SIG-M5 treated with dmso at 0.1 percent for 504 hours (cell line): ENCODE data around the gene HAPLN2.

Source experiments
- DNase-seq: peaks from one replicate; lab custom pipeline; 2025; ENCODE audit not compliant: unreplicated experiment; lab: John Stamatoyannopoulos, UW

The HAPLN2 gene

GRCh38 chr1:156643778-156644092 is 24.5 kb downstream of the HAPLN2 start:
- DNase-seq: peak; percentile 91

DNA sequence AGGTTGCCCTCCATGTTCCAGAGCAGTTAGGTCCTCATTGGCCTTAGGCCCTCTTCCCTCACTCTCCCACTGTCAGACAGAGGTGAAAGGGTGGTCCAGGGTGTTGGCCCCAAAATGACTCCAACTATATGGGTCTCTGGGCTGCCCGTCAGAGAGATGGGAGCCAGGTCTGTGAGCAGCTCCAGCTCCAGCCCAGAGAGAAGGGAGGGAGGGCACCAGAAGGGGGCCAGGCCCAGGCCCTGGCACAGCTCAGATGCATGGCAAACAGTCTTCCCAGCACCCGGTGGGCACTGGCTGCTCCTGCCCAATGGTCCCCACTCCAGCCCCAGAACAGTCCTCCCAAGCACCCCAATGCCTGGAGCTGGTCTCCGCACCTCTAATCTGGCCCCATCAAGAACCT is 24.9 kb downstream of the HAPLN2 start:
- no peak for DNase-seq

GRCh38 chr1:156644640-156645039 is 25.4 kb downstream of the HAPLN2 start:
- no peak for DNase-seq

DNA sequence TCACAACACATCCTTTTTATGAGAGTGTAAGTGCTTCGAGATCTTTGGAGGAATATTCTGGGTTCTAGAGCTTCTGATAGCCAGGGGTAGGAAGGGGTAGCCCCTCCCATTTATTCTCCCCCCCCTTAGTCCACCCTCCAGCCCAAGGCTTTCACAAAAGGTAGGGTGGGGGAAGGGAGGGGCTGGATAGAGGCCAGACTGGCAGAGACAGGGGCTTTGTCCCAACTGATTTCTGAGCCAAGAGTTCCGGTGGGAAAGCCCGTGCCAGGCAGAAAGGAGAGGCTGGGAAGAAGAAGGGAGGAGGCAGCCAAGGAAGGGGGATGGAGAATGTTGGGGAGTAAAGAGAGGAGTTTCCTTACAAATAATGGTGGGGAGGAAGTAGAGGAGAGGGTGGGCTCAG is 25.8 kb downstream of the HAPLN2 start:
- DNase-seq: no peak

GRCh38 chr1:156645666-156646065 is 26.5 kb downstream of the HAPLN2 start:
- no peak for DNase-seq

DNA sequence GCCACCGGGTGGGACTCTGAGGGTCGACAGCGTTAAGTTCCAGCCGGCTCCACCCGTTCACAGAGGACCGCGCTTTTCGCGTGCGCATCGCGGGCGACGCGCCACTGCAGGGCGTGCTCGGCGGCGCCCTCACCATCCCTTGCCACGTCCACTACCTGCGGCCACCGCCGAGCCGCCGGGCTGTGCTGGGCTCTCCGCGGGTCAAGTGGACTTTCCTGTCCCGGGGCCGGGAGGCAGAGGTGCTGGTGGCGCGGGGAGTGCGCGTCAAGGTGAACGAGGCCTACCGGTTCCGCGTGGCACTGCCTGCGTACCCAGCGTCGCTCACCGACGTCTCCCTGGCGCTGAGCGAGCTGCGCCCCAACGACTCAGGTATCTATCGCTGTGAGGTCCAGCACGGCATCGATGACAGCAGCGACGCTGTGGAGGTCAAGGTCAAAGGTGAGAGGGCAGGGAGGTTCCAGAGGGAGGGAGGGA is 27.6 kb downstream of the HAPLN2 start:
- DNase-seq: no peak

GRCh38 chr1:156647351-156647750 is 28.1 kb downstream of the HAPLN2 start:
- no peak for DNase-seq

- DNase-seq: no peak
Observed at GRCh38 chr1:156648496-156648895, 29.3 kb downstream of the HAPLN2 start.

DNA sequence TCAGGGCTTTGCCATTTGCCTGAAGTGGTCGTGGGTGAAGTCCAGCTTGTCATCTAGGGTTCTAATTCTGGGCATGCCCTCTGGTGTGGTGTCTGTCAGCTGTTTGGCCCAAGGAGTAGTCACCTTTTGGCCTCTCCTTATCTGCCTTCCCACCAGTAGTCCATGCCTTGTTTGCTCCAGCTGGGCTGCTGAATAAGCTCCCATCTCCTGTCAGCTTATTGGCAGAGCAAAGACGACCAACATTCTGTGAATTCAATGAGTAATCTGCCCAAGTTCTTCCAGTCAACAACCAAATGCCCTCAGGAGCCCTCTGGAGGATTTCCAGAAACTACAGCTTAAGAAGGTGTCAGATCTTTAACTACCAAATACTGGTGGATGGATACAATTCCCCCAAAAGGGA is 29.7 kb downstream of the HAPLN2 start:
- peak; percentile 25 for DNase-seq

DNA sequence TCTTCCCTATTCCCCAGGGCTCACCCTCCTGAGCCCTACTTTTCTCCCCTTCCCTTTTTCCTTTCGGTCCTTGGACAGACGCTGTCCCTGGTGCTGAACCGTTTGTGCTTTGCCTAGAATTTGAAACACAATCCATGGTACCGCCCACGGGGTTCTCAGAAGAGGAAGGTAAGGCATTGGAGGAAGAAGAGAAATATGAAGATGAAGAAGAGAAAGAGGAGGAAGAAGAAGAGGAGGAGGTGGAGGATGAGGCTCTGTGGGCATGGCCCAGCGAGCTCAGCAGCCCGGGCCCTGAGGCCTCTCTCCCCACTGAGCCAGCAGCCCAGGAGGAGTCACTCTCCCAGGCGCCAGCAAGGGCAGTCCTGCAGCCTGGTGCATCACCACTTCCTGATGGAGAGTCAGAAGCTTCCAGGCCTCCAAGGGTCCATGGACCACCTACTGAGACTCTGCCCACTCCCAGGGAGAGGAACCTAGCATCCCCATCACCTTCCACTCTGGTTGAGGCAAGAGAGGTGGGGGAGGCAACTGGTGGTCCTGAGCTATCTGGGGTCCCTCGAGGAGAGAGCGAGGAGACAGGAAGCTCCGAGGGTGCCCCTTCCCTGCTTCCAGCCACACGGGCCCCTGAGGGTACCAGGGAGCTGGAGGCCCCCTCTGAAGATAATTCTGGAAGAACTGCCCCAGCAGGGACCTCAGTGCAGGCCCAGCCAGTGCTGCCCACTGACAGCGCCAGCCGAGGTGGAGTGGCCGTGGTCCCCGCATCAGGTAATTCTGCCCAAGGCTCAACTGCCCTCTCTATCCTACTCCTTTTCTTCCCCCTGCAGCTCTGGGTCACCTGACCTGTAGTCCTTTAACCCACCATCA is 33.1 kb downstream of the HAPLN2 start:
- DNase-seq: peak; percentile 66

GRCh38 chr1:156652992-156653355 is 33.8 kb downstream of the HAPLN2 start:
- no peak for DNase-seq

- DNase-seq: no peak
Observed at GRCh38 chr1:156654700-156655099, 35.5 kb downstream of the HAPLN2 start.

GRCh38 chr1:156655151-156655903 is 36.1 kb downstream of the HAPLN2 start:
- DNase-seq: peak; percentile 40

DNA sequence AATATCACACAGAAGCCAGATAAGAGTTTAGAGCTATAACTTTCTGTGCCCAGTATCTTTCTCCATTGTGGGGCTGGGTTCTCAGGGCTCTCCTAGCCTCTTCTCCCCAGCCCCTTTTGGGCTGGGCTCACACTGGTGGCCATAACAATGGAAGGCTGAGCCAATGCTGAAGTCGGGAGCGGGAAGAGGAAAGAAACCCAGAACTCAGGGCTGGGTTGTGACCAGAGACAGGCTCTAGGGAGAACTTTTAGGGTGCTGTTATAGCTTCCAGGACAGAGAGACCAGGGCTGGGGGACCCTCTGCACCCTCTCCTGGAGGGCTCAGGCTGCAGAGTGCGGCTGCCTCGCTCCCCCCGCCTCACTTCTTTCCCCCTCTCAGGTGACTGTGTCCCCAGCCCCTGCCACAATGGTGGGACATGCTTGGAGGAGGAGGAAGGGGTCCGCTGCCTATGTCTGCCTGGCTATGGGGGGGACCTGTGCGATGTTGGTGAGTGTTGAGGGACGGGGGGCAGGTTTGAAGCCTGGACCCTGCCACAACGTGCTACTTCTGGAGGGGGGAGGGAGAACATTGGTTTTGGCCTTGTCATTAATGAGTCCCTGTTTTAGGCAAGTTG is 36.8 kb downstream of the HAPLN2 start:
- DNase-seq: no peak

- peak; percentile 70 for DNase-seq
Observed at GRCh38 chr1:156656806-156657740, 37.9 kb downstream of the HAPLN2 start.

DNA sequence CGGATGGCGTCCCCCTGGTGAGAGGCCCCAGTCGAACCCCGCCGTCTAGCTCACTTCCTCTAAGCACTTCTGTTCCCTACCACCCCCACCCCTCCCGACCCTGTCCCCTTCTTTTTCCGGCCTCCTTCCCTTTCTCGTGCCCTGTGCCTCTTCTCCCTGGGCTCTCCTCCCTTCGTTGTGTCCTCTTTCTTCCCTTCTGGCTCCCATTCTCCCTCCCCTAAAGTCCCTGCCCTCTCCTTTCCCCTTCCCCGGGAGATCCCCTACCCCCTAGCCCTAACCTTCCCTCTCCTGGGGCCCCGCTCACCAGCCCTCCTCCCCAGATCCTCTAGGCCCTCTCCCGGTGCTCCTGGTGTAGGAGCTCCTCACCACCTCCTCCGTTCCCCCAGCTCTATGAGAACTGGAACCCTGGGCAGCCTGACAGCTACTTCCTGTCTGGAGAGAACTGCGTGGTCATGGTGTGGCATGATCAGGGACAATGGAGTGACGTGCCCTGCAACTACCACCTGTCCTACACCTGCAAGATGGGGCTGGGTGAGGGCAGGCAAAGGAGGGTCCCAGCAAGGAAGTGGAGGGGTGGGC is 38.6 kb downstream of the HAPLN2 start:
- DNase-seq: peak; percentile 70

GRCh38 chr1:156658496-156658895 is 39.3 kb downstream of the HAPLN2 start:
- DNase-seq: no peak

DNA sequence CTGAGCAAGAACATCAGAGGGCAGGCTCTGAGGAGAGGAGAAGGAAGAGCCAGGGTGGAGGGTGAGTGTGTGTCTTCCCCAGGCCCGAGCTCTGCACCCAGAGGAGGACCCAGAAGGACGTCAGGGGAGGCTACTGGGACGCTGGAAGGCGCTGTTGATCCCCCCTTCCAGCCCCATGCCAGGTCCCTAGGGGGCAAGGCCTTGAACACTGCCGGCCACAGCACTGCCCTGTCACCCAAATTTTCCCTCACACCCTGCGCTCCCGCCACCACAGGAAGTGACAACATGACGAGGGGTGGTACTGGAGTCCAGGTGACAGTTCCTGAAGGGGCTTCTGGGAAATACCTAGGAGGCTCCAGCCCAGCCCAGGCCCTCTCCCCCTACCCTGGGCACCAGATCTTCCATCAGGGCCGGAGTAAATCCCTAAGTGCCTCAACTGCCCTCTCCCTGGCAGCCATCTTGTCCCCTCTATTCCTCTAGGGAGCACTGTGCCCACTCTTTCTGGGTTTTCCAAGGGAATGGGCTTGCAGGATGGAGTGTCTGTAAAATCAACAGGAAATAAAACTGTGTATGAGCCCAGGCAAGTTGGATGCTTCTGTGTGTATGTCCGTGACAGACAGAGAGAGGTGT is 39.8 kb downstream of the HAPLN2 start:
- no peak for DNase-seq

DNA sequence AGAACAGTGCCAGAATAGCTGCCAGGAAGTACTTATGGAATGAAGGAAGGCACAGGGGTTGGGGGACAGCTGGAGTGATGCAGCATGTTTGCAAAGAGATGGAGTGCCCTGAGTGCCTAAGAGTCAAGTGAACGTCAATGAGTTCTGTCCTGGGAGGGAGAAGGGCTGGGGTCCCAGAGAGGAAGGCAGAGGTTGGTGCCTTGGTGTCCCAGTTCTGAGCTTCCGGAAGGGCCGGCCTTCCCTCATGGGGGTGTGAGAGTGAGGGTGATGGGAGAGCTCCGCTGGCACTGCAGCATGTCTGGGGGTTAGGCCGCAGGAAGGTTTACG is 40.4 kb downstream of the HAPLN2 start:
- DNase-seq: no peak
